GM19035 (cell line): Measurements from ENCODE around the gene FAM222A.

Experiments used
- ATAC-seq: cut with Tn5 transposase; IDR thresholded peaks from one replicate; pipeline ENCODE4 v1.9.1; 2021; ENCODE audit not compliant: unreplicated experiment

The FAM222A gene

GRCh38 chr12:109724321-109724892, 10.8 kb downstream of the FAM222A start:
- no peak for ATAC-seq

GRCh38 chr12:109725321-109726105, 11.9 kb downstream of the FAM222A start:
- ATAC-seq: no peak

- ATAC-seq: no peak
Measured at GRCh38 chr12:109726106-109726497, 12.5 kb downstream of the FAM222A start.

GRCh38 chr12:109726511-109727038, 12.9 kb downstream of the FAM222A start:
- no peak for ATAC-seq

- no peak for ATAC-seq
Measured at GRCh38 chr12:109727039-109727723, 13.6 kb downstream of the FAM222A start.

- ATAC-seq: no peak
Measured at GRCh38 chr12:109727746-109728726, 14.4 kb downstream of the FAM222A start.

GRCh38 chr12:109728921-109729320, 15.3 kb downstream of the FAM222A start:
- no peak for ATAC-seq

- no peak for ATAC-seq
Measured at GRCh38 chr12:109729371-109729781, 15.8 kb downstream of the FAM222A start.

GRCh38 chr12:109729801-109730200, 16.2 kb downstream of the FAM222A start:
- no peak for ATAC-seq

- ATAC-seq: no peak
Measured at GRCh38 chr12:109730306-109731145, 16.9 kb downstream of the FAM222A start.

- ATAC-seq: no peak
Measured at GRCh38 chr12:109731231-109731731, 17.7 kb downstream of the FAM222A start.

GRCh38 chr12:109731806-109732205, 18.2 kb downstream of the FAM222A start:
- ATAC-seq: no peak

GRCh38 chr12:109732321-109733305, 19.0 kb downstream of the FAM222A start:
- ATAC-seq: no peak

GRCh38 chr12:109734219-109735000, 20.8 kb downstream of the FAM222A start:
- ATAC-seq: no peak

- ATAC-seq: no peak
Measured at GRCh38 chr12:109735051-109735521, 21.5 kb downstream of the FAM222A start.

GRCh38 chr12:109735825-109736551, 22.4 kb downstream of the FAM222A start:
- no peak for ATAC-seq
